Stomach (tissue), 4 donors: ENCODE data around the gene TOM1.

Source experiments
- CTCF ChIP-seq, 7 experiments: fragments of 450-650 bp in 4 of 7; fragments of 200-600 bp in 3 of 7; sonication (generic) in 3 of 7; IDR thresholded peaks; one replicate each; pipeline ENCODE4 v1.5.1; 2016 to 2019; ENCODE audit warnings: antibody characterized with exemption in 7 of 7, control low read depth in 2 of 7, mild to moderate bottlenecking in 1 of 7
- POLR2AphosphoS5 ChIP-seq, 3 donors: sonication (generic); formaldehyde crosslinking; IDR thresholded peaks; one replicate each; pipeline ENCODE4 v1.6.1; 2016; ENCODE audit warnings: antibody characterized with exemption in 3 of 3

- no peak for TF ChIP-seq POLR2AphosphoS5 (IDR thresholded peaks at IDR 0.05)
- TF ChIP-seq CTCF (IDR thresholded peaks at IDR 0.05) = no peak
Measured at GRCh38 chr22:35335936-35336781, 36.5 kb downstream of the TOM1 start.
